Urinary bladder (tissue), 4 donors: Measurements from ENCODE around the gene LONP2. TPM values are rescaled to one million over a fixed set of nuclear protein-coding genes. Genes with fewer than 3 reads are reported as not detected.
"Not testable (repeated sequence)": the region's sequence is repeated elsewhere in the genome, so short reads cannot be mapped to it uniquely, and the experiment has no call there.

Experiments used
- DNase-seq: peaks from one replicate; pipeline ENCODE4 v3.0.0-alpha.2; 2015; ENCODE audit errors: extremely low spot score
- H3K27ac ChIP-seq: one replicate; pipeline ENCODE4 v1.5.1; 2013; ENCODE audit warnings: low read depth, mild to moderate bottlenecking, moderate library complexity
- H3K36me3 ChIP-seq: one replicate; pipeline ENCODE4 v1.6.1; 2013; ENCODE audit warnings: mild to moderate bottlenecking, moderate library complexity; ENCODE audit not compliant: insufficient read depth
- H3K4me1 ChIP-seq: one replicate; pipeline ENCODE4 v1.6.1; 2013; ENCODE audit warnings: mild to moderate bottlenecking, moderate library complexity; ENCODE audit not compliant: insufficient read depth
- H3K4me3 ChIP-seq: one replicate; pipeline ENCODE4 v1.5.1; 2013; ENCODE audit warnings: low read depth, low read length
- WGBS: extraction: QIAGEN DNeasy Blood & Tissue Kit; methylation state at CpG from one replicate; pipeline ENCODE4 v1.1.7; 2013; 5-methylcytosine and 5-hydroxymethylcytosine counted together
- polyA plus RNA-seq: library from polyadenylated mRNA; stranded (reverse); fragments of 200-250 nt; gene quantifications from one replicate; pipeline ENCODE4 v1.2.3, GENCODE V29; 2013
- total RNA-seq: library from RNA; depleted of rRNA; stranded (reverse); fragments of >200 nt; gene quantifications from one replicate; pipeline ENCODE4 v1.2.3, GENCODE V29; 2014
- donor health status: healthy with polysubstance abuse.
- donor health status: healthy.

The LONP2 gene
- total and polyA plus RNA-seq, 2 donors: 30.1 to 78.8 TPM

GRCh38 chr16:48350736-48351135, 106.6 kb downstream of the LONP2 start:
- 76% methylated on average over 3 of the region's 3 CpGs for WGBS
- DNase-seq: no peak
- H3K36me3 ChIP-seq: peaks cover 4% of the 10 kb centered on the region
- no peak overlapping the region for H3K27ac ChIP-seq
- H3K4me1 ChIP-seq: no peaks in the 10 kb centered on the region
- no peak overlapping the region for H3K4me3 ChIP-seq

- peaks cover 4% of the 10 kb centered on the region for H3K36me3 ChIP-seq
- DNase-seq: no peak
- no peak overlapping the region for H3K4me3 ChIP-seq
- H3K27ac ChIP-seq: no peak overlapping the region
- no peaks in the 10 kb centered on the region for H3K4me1 ChIP-seq
- WGBS: 85% methylated on average over 7 of the region's 7 CpGs
Observed at GRCh38 chr16:48352648-48353390, 108.7 kb downstream of the LONP2 start.

- DNase-seq: peak; percentile 14
- WGBS: 26% methylated on average over 7 of the region's 7 CpGs
- Histone ChIP-seq H3K4me3 (no peak overlapping the region), H3K36me3 (peaks cover 4% of the 10 kb centered on the region), H3K4me1 (no peaks in the 10 kb centered on the region), H3K27ac (no peak overlapping the region)
Observed at GRCh38 chr16:48353565-48354163, 109.6 kb downstream of the LONP2 start.

GRCh38 chr16:48354385-48354784, 110.3 kb downstream of the LONP2 start:
- H3K4me3 ChIP-seq, DNase-seq, H3K4me1 ChIP-seq, H3K27ac ChIP-seq, H3K36me3 ChIP-seq: not testable (repeated sequence)
- WGBS: 96% methylated on average over 5 of the region's 5 CpGs

GRCh38 chr16:48354877-48355855, 111.1 kb downstream of the LONP2 start:
- Histone ChIP-seq H3K27ac (no peak overlapping the region), H3K36me3 (peaks cover 4% of the 10 kb centered on the region), H3K4me3 (no peak overlapping the region), H3K4me1 (no peaks in the 10 kb centered on the region)
- WGBS: 86% methylated on average over 11 of the region's 11 CpGs
- DNase-seq: no peak

- H3K4me3 ChIP-seq: no peak overlapping the region
- no peak for DNase-seq
Observed at GRCh38 chr16:48356633-48357376, 112.7 kb downstream of the LONP2 start.

GRCh38 chr16:48358419-48358818, 114.3 kb downstream of the LONP2 start:
- no peak overlapping the region for H3K27ac ChIP-seq
- 94% methylated on average over 3 of the region's 3 CpGs for WGBS

More at GRCh38 chr16:48356633-48357376, 112.7 kb downstream of the LONP2 start:
- peaks cover 2% of the 10 kb centered on the region for H3K36me3 ChIP-seq
- no peaks in the 10 kb centered on the region for H3K4me1 ChIP-seq
- H3K27ac ChIP-seq: no peak overlapping the region
- WGBS: 87% methylated on average over 4 of the region's 4 CpGs

GRCh38 chr16:48359983-48360382, 115.9 kb downstream of the LONP2 start:
- WGBS: 97% methylated on average over 2 of the region's 2 CpGs
- H3K27ac ChIP-seq: no peak overlapping the region
- no peaks in the 10 kb centered on the region for H3K4me1 ChIP-seq
- no peak overlapping the region for H3K4me3 ChIP-seq
- no peak for DNase-seq
- peaks cover 2% of the 10 kb centered on the region for H3K36me3 ChIP-seq

More at GRCh38 chr16:48358419-48358818, 114.3 kb downstream of the LONP2 start:
- Histone ChIP-seq H3K4me1 (no peaks in the 10 kb centered on the region), H3K4me3 (no peak overlapping the region), H3K36me3 (peaks cover 2% of the 10 kb centered on the region)
- DNase-seq: no peak

GRCh38 chr16:48361012-48361411, 116.9 kb downstream of the LONP2 start:
- Histone ChIP-seq H3K36me3 (peaks cover 2% of the 10 kb centered on the region), H3K27ac (no peak overlapping the region), H3K4me3 (no peak overlapping the region), H3K4me1 (no peaks in the 10 kb centered on the region)
- no peak for DNase-seq
- WGBS: 95% methylated on average over 3 of the region's 3 CpGs

GRCh38 chr16:48361540-48362144, 117.5 kb downstream of the LONP2 start:
- no peak for DNase-seq
- Histone ChIP-seq H3K4me3 (no peak overlapping the region), H3K36me3 (peaks cover 2% of the 10 kb centered on the region), H3K27ac (no peak overlapping the region), H3K4me1 (no peaks in the 10 kb centered on the region)
- WGBS: 92% methylated on average over 12 of the region's 12 CpGs

- H3K4me1 ChIP-seq: peaks cover 2% of the 10 kb centered on the region
- H3K4me3 ChIP-seq: peak overlapping the region; percentile 23
- no peak for DNase-seq
- 45% methylated on average over 15 of the region's 15 CpGs for WGBS
- H3K27ac ChIP-seq: no peak overlapping the region
- H3K36me3 ChIP-seq: peaks cover 2% of the 10 kb centered on the region
Observed at GRCh38 chr16:48365025-48365600, 121.0 kb downstream of the LONP2 start.

GRCh38 chr16:48365601-48366164, 121.6 kb downstream of the LONP2 start:
- no peak for DNase-seq
- Histone ChIP-seq H3K36me3 (peaks cover 2% of the 10 kb centered on the region), H3K4me3 (peak overlapping the region; percentile 64), H3K4me1 (peaks cover 2% of the 10 kb centered on the region), H3K27ac (peak overlapping the region; percentile 68)
- 1% methylated on average over 33 of the region's 33 CpGs for WGBS
